Ishikawa (cell line): ENCODE data around the gene FZD7.

Experiments used
- CEBPB ChIP-seq: IDR thresholded peaks from 2 replicates; pipeline ENCODE4 v1.6.1; 2012
- CREB1 ChIP-seq: IDR thresholded peaks from 2 replicates; pipeline ENCODE4 v1.6.1; 2012; ENCODE audit warnings: low read depth
- EGR1 ChIP-seq: IDR thresholded peaks from 2 replicates; pipeline ENCODE4 v1.6.1; 2012
- EP300 ChIP-seq: IDR thresholded peaks from 2 replicates; pipeline ENCODE4 v1.6.1; 2012; ENCODE audit warnings: borderline replicate concordance
- FOXM1 ChIP-seq: IDR thresholded peaks from 2 replicates; pipeline ENCODE4 v1.6.1; 2012; ENCODE audit warnings: low read depth, borderline replicate concordance
- NFIC ChIP-seq: IDR thresholded peaks from 2 replicates; pipeline ENCODE4 v1.6.1; 2012
- RAD21 ChIP-seq: IDR thresholded peaks from 2 replicates; pipeline ENCODE4 v1.6.1; 2012; ENCODE audit warnings: low read depth
- REST ChIP-seq: IDR thresholded peaks from 2 replicates; pipeline ENCODE4 v1.6.1; 2012; ENCODE audit warnings: low read depth, mild to moderate bottlenecking
- TAF1 ChIP-seq: IDR thresholded peaks from 2 replicates; pipeline ENCODE4 v1.6.1; 2012; ENCODE audit warnings: low read depth, mild to moderate bottlenecking
- TCF12 ChIP-seq: IDR thresholded peaks from 2 replicates; pipeline ENCODE4 v1.6.1; 2012; ENCODE audit warnings: low read depth
- TEAD4 ChIP-seq: IDR thresholded peaks from 2 replicates; pipeline ENCODE4 v1.6.1; 2012
- YY1 ChIP-seq: IDR thresholded peaks from 2 replicates; pipeline ENCODE4 v1.6.1; 2012; ENCODE audit warnings: low read depth
- ZBTB7A ChIP-seq: IDR thresholded peaks from 2 replicates; pipeline ENCODE4 v1.6.1; 2012; ENCODE audit warnings: low read depth
- TF ChIP-seq, protein P1 (sequence below): IDR thresholded peaks from 2 replicates; pipeline ENCODE4 v1.6.1; 2012
- TF ChIP-seq, protein P2 (sequence below): IDR thresholded peaks from 2 replicates; pipeline ENCODE4 v1.6.1; 2012

Gene FZD7

DNA sequence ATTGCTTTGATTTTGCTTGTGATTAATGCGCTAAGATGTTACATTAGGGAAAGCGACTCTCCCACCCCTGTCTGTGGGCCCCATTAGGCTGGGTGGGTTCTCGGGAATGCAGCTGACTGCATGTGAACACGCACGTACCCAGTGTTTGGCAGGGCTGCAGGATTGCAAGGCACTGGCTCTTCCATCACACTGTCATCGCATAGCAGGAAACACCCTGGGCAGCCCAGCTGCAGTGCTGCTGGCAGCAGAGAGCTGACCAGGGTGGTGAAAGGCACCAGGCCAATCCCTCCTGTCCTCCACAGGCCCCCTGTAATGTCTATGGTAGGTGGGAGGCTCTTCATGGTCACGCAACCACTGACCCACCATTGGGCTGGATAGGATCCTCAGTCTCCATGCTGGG lies 34.4 kb upstream of the FZD7 start:
- TF ChIP-seq RAD21 (no peak), EGR1 (no peak)

DNA sequence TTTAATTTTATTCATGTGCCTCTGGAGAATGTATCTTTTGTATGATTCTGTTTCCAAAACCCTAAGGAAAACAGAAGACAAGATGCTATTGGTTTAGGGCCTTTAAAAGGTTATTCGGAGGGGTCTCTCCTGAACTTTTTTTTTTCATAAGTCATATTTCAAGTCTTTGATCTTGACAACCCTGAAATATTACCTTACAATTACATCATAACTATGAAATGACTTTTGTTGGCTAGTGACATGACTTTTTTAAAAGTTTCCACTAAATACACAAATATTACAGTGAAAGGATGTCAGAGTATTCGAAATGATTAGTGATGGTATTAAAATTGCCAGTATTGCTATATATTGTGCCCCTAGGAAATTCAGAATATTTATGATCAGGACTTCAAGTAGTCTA lies 31.8 kb upstream of the FZD7 start:
- TF ChIP-seq REST (no peak), TAF1 (no peak), ZBTB7A (no peak), NFIC (no peak), EP300 (no peak), YY1 (no peak), EGR1 (no peak), FOXM1 (no peak), TCF12 (no peak), RAD21 (no peak), CEBPB (no peak), TEAD4 (no peak), CREB1 (no peak)
- TF ChIP-seq, protein P1, sequence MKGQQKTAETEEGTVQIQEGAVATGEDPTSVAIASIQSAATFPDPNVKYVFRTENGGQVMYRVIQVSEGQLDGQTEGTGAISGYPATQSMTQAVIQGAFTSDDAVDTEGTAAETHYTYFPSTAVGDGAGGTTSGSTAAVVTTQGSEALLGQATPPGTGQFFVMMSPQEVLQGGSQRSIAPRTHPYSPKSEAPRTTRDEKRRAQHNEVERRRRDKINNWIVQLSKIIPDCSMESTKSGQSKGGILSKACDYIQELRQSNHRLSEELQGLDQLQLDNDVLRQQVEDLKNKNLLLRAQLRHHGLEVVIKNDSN, result no peak
- TF ChIP-seq, protein P2, sequence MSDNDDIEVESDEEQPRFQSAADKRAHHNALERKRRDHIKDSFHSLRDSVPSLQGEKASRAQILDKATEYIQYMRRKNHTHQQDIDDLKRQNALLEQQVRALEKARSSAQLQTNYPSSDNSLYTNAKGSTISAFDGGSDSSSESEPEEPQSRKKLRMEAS, result no peak

- TF ChIP-seq TAF1, result no peak
- no peak for TF ChIP-seq CEBPB
- TF ChIP-seq YY1, result no peak
- TF ChIP-seq, protein P2, result no peak
- TF ChIP-seq, protein P1, result no peak
- no peak for TF ChIP-seq ZBTB7A
- TF ChIP-seq EP300, result no peak
Observed at GRCh38 chr2:202002381-202002780, 31.3 kb upstream of the FZD7 start.

- no peak for TF ChIP-seq TCF12
- no peak for TF ChIP-seq YY1
- TF ChIP-seq, protein P1, result no peak
- no peak for TF ChIP-seq FOXM1
- TF ChIP-seq REST, result no peak
- no peak for TF ChIP-seq RAD21
- TF ChIP-seq EP300, result no peak
- TF ChIP-seq TAF1, result no peak
- no peak for TF ChIP-seq TEAD4
- no peak for TF ChIP-seq NFIC
- no peak for TF ChIP-seq CREB1
Observed at GRCh38 chr2:202005272-202005887, 28.3 kb upstream of the FZD7 start.

DNA sequence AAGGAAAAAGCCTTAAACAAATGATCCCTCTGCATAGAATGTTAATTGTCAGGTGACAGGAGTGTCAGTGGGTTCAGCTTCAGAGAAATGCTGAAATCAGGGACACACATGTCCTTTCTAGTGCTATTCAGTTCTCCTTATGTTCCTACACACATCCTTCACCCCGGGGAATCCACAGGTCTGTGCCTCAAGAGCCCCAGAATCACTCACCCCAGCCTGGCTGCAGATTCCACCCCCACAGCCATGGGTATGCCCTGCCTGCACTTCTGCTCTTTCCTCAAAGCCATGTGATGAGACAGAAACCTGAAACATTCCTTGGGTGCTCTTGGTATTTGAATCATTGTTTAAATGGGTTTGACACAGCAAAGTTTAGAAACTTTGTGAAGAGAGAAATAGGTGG lies 27.4 kb upstream of the FZD7 start:
- TF ChIP-seq CEBPB (no peak), REST (no peak), FOXM1 (no peak), NFIC (no peak), EP300 (no peak), CREB1 (no peak), ZBTB7A (no peak), YY1 (no peak), TAF1 (no peak), RAD21 (no peak), TCF12 (no peak), EGR1 (no peak), TEAD4 (no peak)
- TF ChIP-seq, protein P2, result no peak
- TF ChIP-seq, protein P1, result no peak
